Measurements from ENCODE around the gene PCGF2.

GRCh38 chr17:38691154-38691553, 57.0 kb downstream of the PCGF2 start:
- TF ChIP-seq EZH2 (IDR thresholded peaks at IDR 0.05) (no peak), POLR2AphosphoS5 (IDR thresholded peaks at IDR 0.05; ENCODE audit: borderline replicate concordance, low read depth, low read length) (no peak)
